GM23338 (cell line): ENCODE data around the gene IFTAP. TPM values are rescaled to one million over a fixed set of nuclear protein-coding genes. Genes with fewer than 3 reads are reported as not detected.

Experiments
- ATAC-seq: fragments of 200-7000 bp; cut with Tn5 transposase; 3 replicates; pipeline ENCODE4 v1.9.1; 2020
- DNase-seq: peaks from one replicate; pipeline ENCODE4 v3.0.0-alpha.2; 2015; ENCODE audit warnings: low spot score
- H2AFZ ChIP-seq: fragments of 200-600 bp; sonication (generic); 2 replicates; pipeline ENCODE4 v1.8.0; 2016; ENCODE audit warnings: antibody characterized with exemption, mild to moderate bottlenecking, moderate library complexity
- H3F3A ChIP-seq: fragments of 200-600 bp; sonication (generic); replicated peaks from 2 replicates; pipeline ENCODE4 v1.8.0; 2017; ENCODE audit warnings: antibody characterized with exemption, mixed run types, low read depth
- H3K27ac ChIP-seq: fragments of 200-600 bp; sonication (generic); 2 replicates; pipeline ENCODE4 v1.6.1; 2016; ENCODE audit warnings: low read depth
- H3K27me3 ChIP-seq: fragments of 200-600 bp; sonication (generic); 2 replicates; pipeline ENCODE4 v1.8.0; 2016; ENCODE audit warnings: mild to moderate bottlenecking, mixed run types, moderate library complexity; ENCODE audit not compliant: insufficient read depth
- H3K36me3 ChIP-seq: fragments of 200-600 bp; sonication (generic); 2 replicates; pipeline ENCODE4 v1.8.0; 2016; ENCODE audit warnings: mild to moderate bottlenecking; ENCODE audit not compliant: insufficient read depth
- H3K4me1 ChIP-seq: fragments of 200-600 bp; sonication (generic); 2 replicates; pipeline ENCODE4 v1.8.0; 2016; ENCODE audit warnings: mild to moderate bottlenecking, moderate library complexity; ENCODE audit not compliant: insufficient read depth
- H3K4me2 ChIP-seq: fragments of 200-600 bp; sonication (generic); 2 replicates; pipeline ENCODE4 v1.7.1; 2017; ENCODE audit warnings: mixed run types
- H3K4me3 ChIP-seq: fragments of 200-600 bp; sonication (generic); 2 replicates; pipeline ENCODE4 v1.6.1; 2016; ENCODE audit warnings: mixed run types
- H3K79me2 ChIP-seq: fragments of 200-600 bp; sonication (generic); replicated peaks from 2 replicates; pipeline ENCODE4 v1.8.0; 2017; ENCODE audit warnings: mild to moderate bottlenecking; ENCODE audit not compliant: insufficient read depth
- H3K9me2 ChIP-seq: fragments of 200-600 bp; sonication (generic); 2 replicates; pipeline ENCODE4 v1.8.0; 2017; ENCODE audit not compliant: insufficient read depth
- H4K20me1 ChIP-seq: fragments of 200-600 bp; sonication (generic); replicated peaks from 2 replicates; pipeline ENCODE4 v1.8.0; 2017; ENCODE audit warnings: mild to moderate bottlenecking; ENCODE audit not compliant: insufficient read depth
- H3K27ac Mint-ChIP-seq: 2 replicates; pipeline ENCODE4 v1.8.0; 2020; ENCODE audit warnings: inconsistent platforms, mild to moderate bottlenecking, moderate library complexity, mixed read lengths
- H3K27me3 Mint-ChIP-seq: 3 replicates; pipeline ENCODE4 v1.8.0; 2022; ENCODE audit warnings: low read depth, mild to moderate bottlenecking, moderate library complexity, mixed read lengths, inconsistent platforms; ENCODE audit not compliant: insufficient read depth, poor library complexity
- H3K36me3 Mint-ChIP-seq: 3 replicates; pipeline ENCODE4 v1.8.0; 2021; ENCODE audit warnings: low read depth, mild to moderate bottlenecking, inconsistent platforms, moderate library complexity, mixed read lengths
- H3K4me1 Mint-ChIP-seq: 3 replicates; pipeline ENCODE4 v1.8.0; 2020; ENCODE audit warnings: mild to moderate bottlenecking, inconsistent platforms, mixed read lengths
- H3K4me3 Mint-ChIP-seq: 3 replicates; pipeline ENCODE4 v1.8.0; 2021; ENCODE audit warnings: moderate library complexity, mild to moderate bottlenecking, inconsistent platforms, mixed read lengths
- H3K9me3 Mint-ChIP-seq: 3 replicates; pipeline ENCODE4 v1.8.0; 2020; ENCODE audit warnings: moderate library complexity, mild to moderate bottlenecking, inconsistent platforms, mixed read lengths
- CREB1 ChIP-seq: fragments of 250-450 bp; sonication (Bioruptor Pico); IDR thresholded peaks from 2 replicates; pipeline ENCODE4 v1.5.0; 2020; ENCODE audit warnings: low read depth, mild to moderate bottlenecking, moderate library complexity
- ETS1 ChIP-seq: IDR thresholded peaks from 2 replicates; pipeline ENCODE4 v1.6.1; 2016; ENCODE audit warnings: antibody characterized with exemption
- EZH2 ChIP-seq: fragments of 200-600 bp; sonication (generic); IDR thresholded peaks from one replicate; pipeline ENCODE4 v1.8.0; 2017; ENCODE audit warnings: antibody characterized with exemption, mild to moderate bottlenecking, low read depth; ENCODE audit not compliant: unreplicated experiment
- EZH2phosphoT487 ChIP-seq: fragments of 200-600 bp; sonication (generic); IDR thresholded peaks from one replicate; pipeline ENCODE4 v1.8.1; 2018; ENCODE audit warnings: antibody characterized with exemption; ENCODE audit not compliant: unreplicated experiment
- JUNB ChIP-seq: IDR thresholded peaks from one replicate; pipeline ENCODE4 v1.6.1; 2016; ENCODE audit warnings: antibody characterized with exemption; ENCODE audit not compliant: unreplicated experiment
- NANOG ChIP-seq: IDR thresholded peaks from 2 replicates; pipeline ENCODE4 v1.6.1; 2016; ENCODE audit warnings: antibody characterized with exemption, borderline replicate concordance
- STAT1 ChIP-seq: IDR thresholded peaks from one replicate; pipeline ENCODE4 v1.6.1; 2016; ENCODE audit warnings: antibody characterized with exemption; ENCODE audit not compliant: unreplicated experiment
- ZNF331 ChIP-seq: fragments of 250-450 bp; sonication (Bioruptor Pico); IDR thresholded peaks from 2 replicates; pipeline ENCODE4 v1.5.0; 2020; ENCODE audit warnings: low read depth, mild to moderate bottlenecking, moderate library complexity
- ZNF462 ChIP-seq: fragments of 250-450 bp; sonication (Bioruptor Pico); IDR thresholded peaks from 2 replicates; pipeline ENCODE4 v1.5.0; 2020; ENCODE audit warnings: mild to moderate bottlenecking, moderate library complexity
- polyA plus RNA-seq: library from polyadenylated mRNA; unstranded; fragments of >200 nt; fragmentation: Nextera tagmentation; extraction: Ambion mirVana; gene quantifications from 2 replicates; pipeline ENCODE4 v1.2.1, GENCODE V29; 2016
- total RNA-seq: library from RNA; depleted of rRNA; stranded (reverse); fragments of >200 nt; shearing (Covaris generic); gene quantifications from 2 replicates; pipeline ENCODE4 v1.2.3, GENCODE V29; 2014
- TF ChIP-seq, protein P1 (sequence below): IDR thresholded peaks from one replicate; pipeline ENCODE4 v1.6.1; 2018; ENCODE audit warnings: antibody characterized with exemption; ENCODE audit not compliant: unreplicated experiment
- TF ChIP-seq, protein P2 (sequence below), 2 experiments: fragments of 200-600 bp in 1 of 2; sonication (generic) in 1 of 2; conservative IDR thresholded peaks; 2 replicates each; pipeline versions ENCODE4 v1.5.1 to v1.6.1; 2016 to 2017; ENCODE audit warnings: antibody characterized with exemption in 2 of 2, low read depth in 2 of 2, mild to moderate bottlenecking in 2 of 2, moderate library complexity in 1 of 2

The IFTAP gene
- total and polyA plus RNA-seq, 2 experiments from 2014 or later: 17.1 to 39.1 TPM

GRCh38 chr11:36623494-36623893, 29.2 kb downstream of the IFTAP start (continued):
- TF ChIP-seq ZNF462: no peak
- TF ChIP-seq STAT1: no peak
- TF ChIP-seq EZH2phosphoT487: no peak
- no peak for TF ChIP-seq EZH2
- TF ChIP-seq ZNF331: no peak
- TF ChIP-seq JUNB: no peak

GRCh38 chr11:36627006-36627405, 32.7 kb downstream of the IFTAP start:
- Histone ChIP-seq H3K4me2 (no peak overlapping the region), H3K4me1 (no peaks in the 10 kb centered on the region), H4K20me1 (no peaks in the 10 kb centered on the region), H3K27ac (no peak overlapping the region), H3F3A (no peaks in the 10 kb centered on the region), H3K9me2 (no peaks in the 10 kb centered on the region), H2AFZ (no peak overlapping the region), H3K36me3 (no peaks in the 10 kb centered on the region), H3K27me3 (no peaks in the 10 kb centered on the region), H3K79me2 (no peaks in the 10 kb centered on the region), H3K4me3 (no peak overlapping the region)
- Mint-ChIP-seq H3K27me3 (no peaks in the 10 kb centered on the region), H3K4me1 (no peaks in the 10 kb centered on the region), H3K4me3 (no peak overlapping the region), H3K27ac (no peak overlapping the region), H3K9me3 (no peaks in the 10 kb centered on the region), H3K36me3 (no peaks in the 10 kb centered on the region)
- no peak for DNase-seq
- no peak for ATAC-seq
- TF ChIP-seq STAT1 (no peak), NANOG (no peak), ETS1 (no peak), JUNB (no peak), CREB1 (CRISPR knock-in tag) (no peak), EZH2phosphoT487 (no peak)
- TF ChIP-seq, protein P1, sequence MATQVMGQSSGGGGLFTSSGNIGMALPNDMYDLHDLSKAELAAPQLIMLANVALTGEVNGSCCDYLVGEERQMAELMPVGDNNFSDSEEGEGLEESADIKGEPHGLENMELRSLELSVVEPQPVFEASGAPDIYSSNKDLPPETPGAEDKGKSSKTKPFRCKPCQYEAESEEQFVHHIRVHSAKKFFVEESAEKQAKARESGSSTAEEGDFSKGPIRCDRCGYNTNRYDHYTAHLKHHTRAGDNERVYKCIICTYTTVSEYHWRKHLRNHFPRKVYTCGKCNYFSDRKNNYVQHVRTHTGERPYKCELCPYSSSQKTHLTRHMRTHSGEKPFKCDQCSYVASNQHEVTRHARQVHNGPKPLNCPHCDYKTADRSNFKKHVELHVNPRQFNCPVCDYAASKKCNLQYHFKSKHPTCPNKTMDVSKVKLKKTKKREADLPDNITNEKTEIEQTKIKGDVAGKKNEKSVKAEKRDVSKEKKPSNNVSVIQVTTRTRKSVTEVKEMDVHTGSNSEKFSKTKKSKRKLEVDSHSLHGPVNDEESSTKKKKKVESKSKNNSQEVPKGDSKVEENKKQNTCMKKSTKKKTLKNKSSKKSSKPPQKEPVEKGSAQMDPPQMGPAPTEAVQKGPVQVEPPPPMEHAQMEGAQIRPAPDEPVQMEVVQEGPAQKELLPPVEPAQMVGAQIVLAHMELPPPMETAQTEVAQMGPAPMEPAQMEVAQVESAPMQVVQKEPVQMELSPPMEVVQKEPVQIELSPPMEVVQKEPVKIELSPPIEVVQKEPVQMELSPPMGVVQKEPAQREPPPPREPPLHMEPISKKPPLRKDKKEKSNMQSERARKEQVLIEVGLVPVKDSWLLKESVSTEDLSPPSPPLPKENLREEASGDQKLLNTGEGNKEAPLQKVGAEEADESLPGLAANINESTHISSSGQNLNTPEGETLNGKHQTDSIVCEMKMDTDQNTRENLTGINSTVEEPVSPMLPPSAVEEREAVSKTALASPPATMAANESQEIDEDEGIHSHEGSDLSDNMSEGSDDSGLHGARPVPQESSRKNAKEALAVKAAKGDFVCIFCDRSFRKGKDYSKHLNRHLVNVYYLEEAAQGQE: no peak
- TF ChIP-seq, protein P2, sequence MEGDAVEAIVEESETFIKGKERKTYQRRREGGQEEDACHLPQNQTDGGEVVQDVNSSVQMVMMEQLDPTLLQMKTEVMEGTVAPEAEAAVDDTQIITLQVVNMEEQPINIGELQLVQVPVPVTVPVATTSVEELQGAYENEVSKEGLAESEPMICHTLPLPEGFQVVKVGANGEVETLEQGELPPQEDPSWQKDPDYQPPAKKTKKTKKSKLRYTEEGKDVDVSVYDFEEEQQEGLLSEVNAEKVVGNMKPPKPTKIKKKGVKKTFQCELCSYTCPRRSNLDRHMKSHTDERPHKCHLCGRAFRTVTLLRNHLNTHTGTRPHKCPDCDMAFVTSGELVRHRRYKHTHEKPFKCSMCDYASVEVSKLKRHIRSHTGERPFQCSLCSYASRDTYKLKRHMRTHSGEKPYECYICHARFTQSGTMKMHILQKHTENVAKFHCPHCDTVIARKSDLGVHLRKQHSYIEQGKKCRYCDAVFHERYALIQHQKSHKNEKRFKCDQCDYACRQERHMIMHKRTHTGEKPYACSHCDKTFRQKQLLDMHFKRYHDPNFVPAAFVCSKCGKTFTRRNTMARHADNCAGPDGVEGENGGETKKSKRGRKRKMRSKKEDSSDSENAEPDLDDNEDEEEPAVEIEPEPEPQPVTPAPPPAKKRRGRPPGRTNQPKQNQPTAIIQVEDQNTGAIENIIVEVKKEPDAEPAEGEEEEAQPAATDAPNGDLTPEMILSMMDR (conservative IDR thresholded peaks at IDR 0.05; ENCODE audit: low read depth in 2 of 2): no peak
